HCT116 (cell line): ENCODE measurements around the gene RPS24. TPM values are rescaled to one million over a fixed set of nuclear protein-coding genes. Genes with fewer than 3 reads are reported as not detected.

Experiments
- ATAC-seq: fragments of 200-7000 bp; cut with Tn5 transposase; 2 replicates; pipeline ENCODE4 v1.9.1; 2020; ENCODE audit warnings: mild to moderate bottlenecking, moderate library complexity
- BruUV-seq: library from RNA; stranded (reverse); fragments of 400-500 nt; replicated peaks from 2 replicates; lab custom pipeline; 2021; lab: Mats Ljungman, UMichigan
- CTCF ChIA-PET: fragments of 300-600 bp; sonication (Branson Sonifier 250); formaldehyde crosslinking; loops from one replicate; lab custom pipeline; 2021; ENCODE audit warnings: antibody characterized with exemption; lab: Charles Lee
- POLR2A ChIA-PET: fragments of 300-600, 350-600 bp; sonication (Branson Sonifier 250); formaldehyde crosslinking; loops from one replicate; lab custom pipeline; 2021; ENCODE audit warnings: antibody characterized with exemption; lab: Charles Lee
- RAD21 ChIA-PET, 2 experiments: fragments of 300-600 bp; sonication (Branson Sonifier 250); formaldehyde crosslinking; loops; one replicate each; lab custom pipeline; 2023; ENCODE audit warnings: low total read pairs in 2 of 2; ENCODE audit not compliant: uncharacterized antibody in 2 of 2, unreplicated experiment in 2 of 2, low non-redundant PET in 1 of 2; lab: Charles Lee
- DNase-seq: peaks from one replicate; pipeline ENCODE4 v3.0.0-alpha.2; 2010; ENCODE audit warnings: low read depth, low spot score
- H2AFZ ChIP-seq: fragments of 200-600 bp; shearing (Covaris generic), sonication (generic); 2 replicates; pipeline ENCODE4 v1.6.1; 2017; ENCODE audit warnings: low read depth, mixed run types, mixed read lengths, antibody characterized with exemption, low read length; ENCODE audit not compliant: poor library complexity, severe bottlenecking
- H3K27ac ChIP-seq: 2 replicates; pipeline ENCODE4 v1.5.1; 2012; ENCODE audit warnings: low read depth, low read length
- H3K27me3 ChIP-seq: fragments of 200-600 bp; sonication (generic); 2 replicates; pipeline ENCODE4 v1.6.1; 2016; ENCODE audit warnings: mixed run types, low read length, mixed read lengths; ENCODE audit not compliant: insufficient read depth
- H3K36me3 ChIP-seq, 2 experiments: fragments of 200-500 bp in 1 of 2; fragments of 200-600 bp in 1 of 2; sonication (Bioruptor generic) in 1 of 2; sonication (generic) in 1 of 2; 2 replicates each; pipeline versions ENCODE4 v1.5.1 to v1.6.1; 2014 to 2016; ENCODE audit warnings: low read length in 2 of 2, inconsistent platforms in 1 of 2, mixed read lengths in 1 of 2, mixed run types in 1 of 2; ENCODE audit not compliant: insufficient read depth in 2 of 2, control insufficient read depth in 1 of 2
- H3K4me1 ChIP-seq, 2 experiments: fragments of 200-600 bp in 1 of 2; sonication (generic) in 1 of 2; 2 replicates each; pipeline versions ENCODE4 v1.5.1 to v1.6.1; 2012 to 2017; ENCODE audit warnings: low read length in 2 of 2, inconsistent platforms in 1 of 2, mild to moderate bottlenecking in 1 of 2, mixed read lengths in 1 of 2, mixed run types in 1 of 2, moderate library complexity in 1 of 2; ENCODE audit not compliant: insufficient read depth in 2 of 2, control insufficient read depth in 1 of 2
- H3K4me2 ChIP-seq: fragments of 200-600 bp; sonication (generic); 2 replicates; pipeline ENCODE4 v1.6.1; 2017; ENCODE audit warnings: mixed run types, low read length, mixed read lengths
- H3K4me3 ChIP-seq, 2 experiments: fragments of 200-600 bp in 1 of 2; sonication (generic) in 1 of 2; replicated peaks in 1 of 2; 2 replicates each; pipeline ENCODE4 v1.5.1; 2011 to 2016; ENCODE audit warnings: low read length in 2 of 2, control low read depth in 1 of 2, low read depth in 1 of 2, mild to moderate bottlenecking in 1 of 2, mixed read lengths in 1 of 2, mixed run types in 1 of 2
- H3K79me2 ChIP-seq: fragments of 200-600 bp; sonication (generic); 2 replicates; pipeline ENCODE4 v1.6.1; 2017; ENCODE audit warnings: mild to moderate bottlenecking, mixed run types, low read length, moderate library complexity, mixed read lengths; ENCODE audit not compliant: insufficient read depth
- H3K9ac ChIP-seq: fragments of 200-600 bp; sonication (generic); 2 replicates; pipeline ENCODE4 v1.6.1; 2016; ENCODE audit warnings: low read length, mixed read lengths
- H3K9me2 ChIP-seq: fragments of 200-600 bp; sonication (generic), shearing (Covaris generic); 2 replicates; pipeline ENCODE4 v1.6.1; 2017; ENCODE audit warnings: mixed run types, mild to moderate bottlenecking, moderate library complexity; ENCODE audit not compliant: insufficient read depth
- H3K9me3 ChIP-seq, 2 experiments: fragments of 200-500 bp in 1 of 2; fragments of 200-600 bp in 1 of 2; sonication (Bioruptor generic) in 1 of 2; sonication (generic) in 1 of 2; 2 replicates each; pipeline ENCODE4 v1.6.1; 2014 to 2017; ENCODE audit warnings: low read length in 2 of 2, mixed read lengths in 2 of 2, inconsistent platforms in 1 of 2, low read depth in 1 of 2, mild to moderate bottlenecking in 1 of 2, mixed run types in 1 of 2, moderate library complexity in 1 of 2; ENCODE audit not compliant: control insufficient read depth in 1 of 2, insufficient read depth in 1 of 2
- H4K20me1 ChIP-seq: fragments of 200-600 bp; sonication (generic), shearing (Covaris generic); 2 replicates; pipeline ENCODE4 v1.6.1; 2017; ENCODE audit warnings: mixed run types, mild to moderate bottlenecking, moderate library complexity; ENCODE audit not compliant: insufficient read depth
- ATF3 ChIP-seq: IDR thresholded peaks from 2 replicates; pipeline ENCODE4 v1.6.1; 2012
- CBX3 ChIP-seq: IDR thresholded peaks from 2 replicates; pipeline ENCODE4 v1.6.1; 2012; ENCODE audit warnings: low read depth
- CEBPB ChIP-seq: IDR thresholded peaks from 2 replicates; pipeline ENCODE4 v1.6.1; 2012; ENCODE audit warnings: low read depth
- ELF1 ChIP-seq: IDR thresholded peaks from 2 replicates; pipeline ENCODE4 v1.6.1; 2012; ENCODE audit warnings: low read depth, borderline replicate concordance
- EZH2 ChIP-seq: fragments of 200-600 bp; sonication (generic); IDR thresholded peaks from 2 replicates; pipeline ENCODE4 v1.6.1; 2017; ENCODE audit warnings: antibody characterized with exemption, mixed run types
- EZH2phosphoT487 ChIP-seq: fragments of 200-600 bp; IDR thresholded peaks from 2 replicates; pipeline ENCODE4 v1.6.1; 2018; ENCODE audit warnings: antibody characterized with exemption, borderline replicate concordance
- FOSL1 ChIP-seq: IDR thresholded peaks from 2 replicates; pipeline ENCODE4 v1.6.1; 2012; ENCODE audit warnings: low read depth
- JUND ChIP-seq: IDR thresholded peaks from 2 replicates; pipeline ENCODE4 v1.6.1; 2012
- MAX ChIP-seq: IDR thresholded peaks from 2 replicates; pipeline ENCODE4 v1.6.1; 2012
- POLR2A ChIP-seq: IDR thresholded peaks from 2 replicates; pipeline ENCODE4 v1.7.0; 2011; ENCODE audit warnings: borderline replicate concordance; ENCODE audit not compliant: insufficient read depth, insufficient read length; ENCODE audit errors: extremely low read depth
- SIN3A ChIP-seq: IDR thresholded peaks from 2 replicates; pipeline ENCODE4 v1.6.1; 2012; ENCODE audit warnings: low read depth
- SP1 ChIP-seq: IDR thresholded peaks from 2 replicates; pipeline ENCODE4 v1.6.1; 2012; ENCODE audit warnings: low read depth
- SRF ChIP-seq: IDR thresholded peaks from 2 replicates; pipeline ENCODE4 v1.6.1; 2012; ENCODE audit warnings: low read depth
- YY1 ChIP-seq: IDR thresholded peaks from 2 replicates; pipeline ENCODE4 v1.6.1; 2011; ENCODE audit warnings: low read length, low read depth, moderate library complexity, mild to moderate bottlenecking; ENCODE audit not compliant: insufficient replicate concordance; ENCODE audit errors: extremely low read depth
- ZBTB33 ChIP-seq: IDR thresholded peaks from 2 replicates; pipeline ENCODE4 v1.6.1; 2011; ENCODE audit warnings: mild to moderate bottlenecking, low read length, moderate library complexity; ENCODE audit not compliant: insufficient replicate concordance; ENCODE audit errors: extremely low read depth
- ZFX ChIP-seq: fragments of 450-650 bp; IDR thresholded peaks from 2 replicates; pipeline ENCODE4 v1.6.1; 2017
- ZNF274 ChIP-seq: fragments of 200-500 bp; sonication (Bioruptor generic); IDR thresholded peaks from 2 replicates; pipeline ENCODE4 v1.6.1; 2014; ENCODE audit warnings: mild to moderate bottlenecking, low read depth, low read length, inconsistent platforms
- intact Hi-C: fragments of 100-400 bp; cut with micrococcal nuclease; formaldehyde crosslinking; loops from 2 replicates; pipeline ENCODE4 v1.10.0; 2022
- total RNA-seq: library from RNA; stranded (reverse); gene quantifications from one replicate; pipeline ENCODE4 v1.2.1, GENCODE V29; 2021; ENCODE audit not compliant: unreplicated experiment

The RPS24 gene
- total RNA-seq, 1 experiment from 2014 or later, result 1,764 TPM

- H3K27ac ChIP-seq, result no peak overlapping the region
- no peaks in the 10 kb centered on the region for H4K20me1 ChIP-seq
- TF ChIP-seq SP1 (no peak), FOSL1 (no peak), ELF1 (no peak), SRF (no peak), YY1 (no peak), CEBPB (no peak), EZH2 (no peak), JUND (no peak), ATF3 (no peak), POLR2A (no peak), ZBTB33 (no peak), SIN3A (no peak), ZNF274 (no peak), EZH2phosphoT487 (no peak), CBX3 (no peak), ZFX (no peak), MAX (no peak)
- no peak overlapping the region for H3K4me3 ChIP-seq
- peaks cover 56 to 78% of the 10 kb centered on the region in 2 experiments for H3K36me3 ChIP-seq
- H3K4me1 ChIP-seq, result no peaks in the 10 kb centered on the region
- no peak for ATAC-seq
- DNase-seq, result no peak
- H3K27me3 ChIP-seq, result no peaks in the 10 kb centered on the region
- no peak overlapping the region for H3K9ac ChIP-seq
- no peaks in the 10 kb centered on the region for H3K9me2 ChIP-seq
- ChIA-PET CTCF (no interaction called here), RAD21 (no interaction called here), POLR2A (no interaction called here)
- intact Hi-C loops, result no loop called here
- H3K79me2 ChIP-seq, result no peaks in the 10 kb centered on the region
- H3K4me2 ChIP-seq, result no peak overlapping the region
- H3K9me3 ChIP-seq, result no peaks in the 10 kb centered on the region
- no TSS peak for BruUV-seq
- no peak overlapping the region for H2AFZ ChIP-seq
These were observed 14.4 kb upstream of the RPS24 start for GRCh38 chr10:78019264-78019663.
